ENCODE measurements around the gene KCP.

The KCP gene

GRCh38 chr7:128835790-128836641 is 74.5 kb downstream of the KCP start:
- no peak overlapping the region for H3K4me3 ChIP-seq (ENCODE audit: low read depth, low read length)
- no peak for TF ChIP-seq CTCF (IDR thresholded peaks at IDR 0.05; ENCODE audit: borderline replicate concordance, insufficient read depth, low read depth, low read length)

- no peak for TF ChIP-seq CTCF (IDR thresholded peaks at IDR 0.05; ENCODE audit: borderline replicate concordance, insufficient read depth, low read depth, low read length)
- H3K4me3 ChIP-seq (ENCODE audit: low read depth, low read length), result no peak overlapping the region
Observed at GRCh38 chr7:128835231-128835751, 75.2 kb downstream of the KCP start.

- no peak for TF ChIP-seq CTCF (IDR thresholded peaks at IDR 0.05; ENCODE audit: borderline replicate concordance, insufficient read depth, low read depth, low read length)
- H3K4me3 ChIP-seq (ENCODE audit: low read depth, low read length), result no peak overlapping the region
Observed at GRCh38 chr7:128833946-128834325, 76.6 kb downstream of the KCP start.

- H3K4me3 ChIP-seq (ENCODE audit: low read depth, low read length), result no peak overlapping the region
- no peak for TF ChIP-seq CTCF (IDR thresholded peaks at IDR 0.05; ENCODE audit: borderline replicate concordance, insufficient read depth, low read depth, low read length)
Observed at GRCh38 chr7:128833148-128833945, 77.2 kb downstream of the KCP start.

GRCh38 chr7:128832880-128833147 is 77.7 kb downstream of the KCP start:
- TF ChIP-seq CTCF (IDR thresholded peaks at IDR 0.05; ENCODE audit: borderline replicate concordance, insufficient read depth, low read depth, low read length), result no peak
- H3K4me3 ChIP-seq (ENCODE audit: low read depth, low read length), result no peak overlapping the region

GRCh38 chr7:128831994-128832879 is 78.3 kb downstream of the KCP start:
- TF ChIP-seq CTCF (IDR thresholded peaks at IDR 0.05; ENCODE audit: borderline replicate concordance, insufficient read depth, low read depth, low read length), result no peak
- no peak overlapping the region for H3K4me3 ChIP-seq (ENCODE audit: low read depth, low read length)
